Erythroblast (primary cell): ENCODE measurements around the gene PNMA6E.

Experiments used
- GATA1 ChIP-seq: IDR thresholded peaks from 2 replicates; pipeline ENCODE4 v1.6.1; 2011; ENCODE audit warnings: low read depth, mild to moderate bottlenecking, control low read depth, low read length, moderate library complexity
- POLR2A ChIP-seq: IDR thresholded peaks from 2 replicates; pipeline ENCODE4 v1.6.1; 2011; ENCODE audit warnings: mild to moderate bottlenecking, low read length

GRCh38 chrX:153440556-153441135 is 39.5 kb upstream of the PNMA6E start:
- TF ChIP-seq POLR2A (no peak), GATA1 (no peak)
